Neuronal stem cell (in vitro differentiated cells): Measurements from ENCODE around the gene TMEM86B.
A peak's percentile ranks its signal among the peaks of the same experiment; 100 is the strongest.

ENCODE experiments used
- DNase-seq: peaks from one replicate; pipeline ENCODE4 v3.0.0-alpha.2; 2013; ENCODE audit warnings: low spot score
- H2AFZ ChIP-seq: one replicate; pipeline ENCODE4 v1.6.1; 2013; ENCODE audit warnings: mild to moderate bottlenecking, low read length, inconsistent platforms
- H2AK5ac ChIP-seq: 2 replicates; pipeline ENCODE4 v1.6.1; 2013; ENCODE audit warnings: low read depth, mild to moderate bottlenecking, inconsistent platforms, low read length, moderate library complexity, mixed read lengths
- H2BK120ac ChIP-seq: 2 replicates; pipeline ENCODE4 v1.6.1; 2013; ENCODE audit warnings: low read depth, mild to moderate bottlenecking, inconsistent platforms, low read length, moderate library complexity, mixed read lengths
- H2BK12ac ChIP-seq: one replicate; pipeline ENCODE4 v1.6.1; 2013; ENCODE audit warnings: low read length, inconsistent platforms
- H2BK15ac ChIP-seq: 2 replicates; pipeline ENCODE4 v1.6.1; 2013; ENCODE audit warnings: mild to moderate bottlenecking, low read length, inconsistent platforms, mixed read lengths
- H2BK5ac ChIP-seq: one replicate; pipeline ENCODE4 v1.6.1; 2013; ENCODE audit warnings: inconsistent platforms, mild to moderate bottlenecking, low read length, moderate library complexity
- H3K14ac ChIP-seq: one replicate; pipeline ENCODE4 v1.6.1; 2013; ENCODE audit warnings: low read length, inconsistent platforms
- H3K18ac ChIP-seq: 2 replicates; pipeline ENCODE4 v1.6.1; 2013; ENCODE audit warnings: low read length, inconsistent platforms
- H3K23ac ChIP-seq: 2 replicates; pipeline ENCODE4 v1.6.1; 2013; ENCODE audit warnings: low read depth, mild to moderate bottlenecking, mixed read lengths, low read length, inconsistent platforms; ENCODE audit not compliant: poor library complexity
- H3K27ac ChIP-seq: replicated peaks from 3 replicates; pipeline ENCODE4 v1.5.1; 2013; ENCODE audit warnings: low read length, inconsistent platforms
- H3K27me3 ChIP-seq, 3 experiments: 2 replicates each; pipeline ENCODE4 v1.6.1; 2013; ENCODE audit warnings: low read length in 3 of 3, mild to moderate bottlenecking in 2 of 3, inconsistent platforms in 1 of 3, low read depth in 1 of 3, mixed read lengths in 1 of 3, moderate library complexity in 1 of 3; ENCODE audit not compliant: control insufficient read depth in 3 of 3, insufficient read depth in 3 of 3
- H3K36me3 ChIP-seq, 2 donors: replicated peaks in 1 of 2; 2 replicates each; pipeline ENCODE4 v1.6.1; 2013; ENCODE audit warnings: low read length in 2 of 2; ENCODE audit not compliant: control insufficient read depth in 2 of 2, insufficient read depth in 2 of 2
- H3K4ac ChIP-seq: 2 replicates; pipeline ENCODE4 v1.6.1; 2013; ENCODE audit warnings: inconsistent platforms, mild to moderate bottlenecking, low read length, moderate library complexity
- H3K4me1 ChIP-seq, 2 donors: 1 replicate in 1 of 2; 2 replicates in 1 of 2; pipeline ENCODE4 v1.6.1; 2013; ENCODE audit warnings: low read length in 2 of 2, low read depth in 1 of 2; ENCODE audit not compliant: control insufficient read depth in 2 of 2, insufficient read depth in 1 of 2
- H3K4me2 ChIP-seq: one replicate; pipeline ENCODE4 v1.6.1; 2013; ENCODE audit warnings: mild to moderate bottlenecking, low read length, inconsistent platforms; ENCODE audit not compliant: insufficient read depth, poor library complexity, severe bottlenecking
- H3K4me3 ChIP-seq, 2 donors: 2 replicates each; pipeline ENCODE4 v1.5.1; 2013; ENCODE audit warnings: low read length in 2 of 2, mild to moderate bottlenecking in 2 of 2, inconsistent platforms in 1 of 2, moderate library complexity in 1 of 2
- H3K79me1 ChIP-seq: one replicate; pipeline ENCODE4 v1.6.1; 2013; ENCODE audit warnings: low read depth, mild to moderate bottlenecking, inconsistent platforms, low read length, moderate library complexity
- H3K9ac ChIP-seq: one replicate; pipeline ENCODE4 v1.6.1; 2013; ENCODE audit warnings: mild to moderate bottlenecking, low read depth, low read length, inconsistent platforms; ENCODE audit not compliant: poor library complexity
- H3K9me3 ChIP-seq, 2 donors: replicated peaks in 1 of 2; 2 replicates each; pipeline versions ENCODE3 to v1.6.1; 2013; ENCODE audit warnings: low read length in 2 of 2, mild to moderate bottlenecking in 2 of 2, inconsistent platforms in 1 of 2, low read depth in 1 of 2, mixed read lengths in 1 of 2, moderate library complexity in 1 of 2; ENCODE audit not compliant: control insufficient read depth in 2 of 2, insufficient read depth in 1 of 2
- H4K8ac ChIP-seq: one replicate; pipeline ENCODE4 v1.6.1; 2013; ENCODE audit warnings: low read depth, mild to moderate bottlenecking, inconsistent platforms, low read length, moderate library complexity
- H4K91ac ChIP-seq: one replicate; pipeline ENCODE4 v1.6.1; 2013; ENCODE audit warnings: low read length, low read depth, mild to moderate bottlenecking, inconsistent platforms; ENCODE audit not compliant: poor library complexity
- WGBS, 2 donors: extraction: QIAGEN DNeasy Blood & Tissue Kit; methylation state at CpG; one replicate each; pipeline ENCODE4 v1.1.7; 2013; ENCODE audit warnings: missing lambda C conversion rate in 2 of 2, mixed read lengths in 1 of 2; ENCODE audit not compliant: insufficient read length in 2 of 2, insufficient replicate concordance in 1 of 2; ENCODE audit errors: extremely low coverage in 2 of 2; 5-methylcytosine and 5-hydroxymethylcytosine counted together

Gene TMEM86B

GRCh38 chr19:55230329-55230728 is 1.8 kb upstream of the TMEM86B start:
- Histone ChIP-seq H2BK5ac (no peak overlapping the region), H3K4me2 (no peak overlapping the region), H3K18ac (no peak overlapping the region), H2AFZ (no peak overlapping the region), H3K4ac (no peak overlapping the region), H3K79me1 (peaks cover 5% of the 10 kb centered on the region), H4K8ac (no peak overlapping the region), H3K4me3 (no peak overlapping the region), H2BK15ac (no peak overlapping the region), H3K27ac (no peak overlapping the region), H3K27me3 (no peaks in the 10 kb centered on the region), H3K9ac (no peak overlapping the region), H3K36me3 (peaks cover 39 to 93% of the 10 kb centered on the region in 2 donors), H2AK5ac (no peak overlapping the region), H4K91ac (no peak overlapping the region), H3K14ac (no peak overlapping the region), H3K4me1 (peaks cover 0 to under 1% of the 10 kb centered on the region in 2 donors), H2BK120ac (no peak overlapping the region), H3K9me3 (no peaks in the 10 kb centered on the region), H2BK12ac (no peak overlapping the region), H3K23ac (no peak overlapping the region)
- no CpG with 5 or more reads among the region's 13 CpGs for WGBS, 2 donors
- DNase-seq: no peak

DNA sequence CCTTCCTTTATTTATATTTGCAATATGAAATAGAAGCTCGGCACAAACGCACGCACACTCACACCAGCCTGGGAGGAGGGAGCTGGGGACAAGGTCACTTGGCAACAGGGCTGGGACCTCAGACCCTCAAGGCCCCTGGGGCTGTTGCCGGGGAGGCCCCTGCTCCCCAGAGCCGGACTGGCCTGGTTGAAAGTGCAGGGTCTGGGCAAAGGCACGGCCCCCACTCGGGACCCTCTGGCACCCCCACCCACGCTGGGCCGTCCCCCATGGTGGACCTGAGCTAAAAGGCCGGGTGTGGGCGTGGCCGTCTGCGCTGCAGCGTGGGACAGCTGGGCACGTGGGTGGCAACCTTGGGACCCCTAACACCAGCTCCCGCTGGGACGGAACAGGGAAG is 1.2 kb upstream of the TMEM86B start:
- Histone ChIP-seq H2BK5ac (no peak overlapping the region), H3K14ac (no peak overlapping the region), H3K36me3 (peaks cover 35 to 88% of the 10 kb centered on the region in 2 donors), H2AK5ac (no peak overlapping the region), H2BK15ac (no peak overlapping the region), H3K4me3 (no peak overlapping the region), H3K9me3 (no peaks in the 10 kb centered on the region), H3K27ac (no peak overlapping the region), H3K27me3 (no peaks in the 10 kb centered on the region), H3K23ac (no peak overlapping the region), H2BK12ac (no peak overlapping the region), H3K9ac (no peak overlapping the region), H2AFZ (no peak overlapping the region), H4K8ac (no peak overlapping the region), H3K79me1 (peaks cover 5% of the 10 kb centered on the region), H3K4me2 (no peak overlapping the region), H4K91ac (no peak overlapping the region), H3K4me1 (peaks cover 0 to 2% of the 10 kb centered on the region in 2 donors), H3K4ac (no peak overlapping the region), H2BK120ac (no peak overlapping the region), H3K18ac (no peak overlapping the region)
- WGBS, 2 donors: no CpG with 5 or more reads among the region's 17 CpGs
- DNase-seq: no peak

DNA sequence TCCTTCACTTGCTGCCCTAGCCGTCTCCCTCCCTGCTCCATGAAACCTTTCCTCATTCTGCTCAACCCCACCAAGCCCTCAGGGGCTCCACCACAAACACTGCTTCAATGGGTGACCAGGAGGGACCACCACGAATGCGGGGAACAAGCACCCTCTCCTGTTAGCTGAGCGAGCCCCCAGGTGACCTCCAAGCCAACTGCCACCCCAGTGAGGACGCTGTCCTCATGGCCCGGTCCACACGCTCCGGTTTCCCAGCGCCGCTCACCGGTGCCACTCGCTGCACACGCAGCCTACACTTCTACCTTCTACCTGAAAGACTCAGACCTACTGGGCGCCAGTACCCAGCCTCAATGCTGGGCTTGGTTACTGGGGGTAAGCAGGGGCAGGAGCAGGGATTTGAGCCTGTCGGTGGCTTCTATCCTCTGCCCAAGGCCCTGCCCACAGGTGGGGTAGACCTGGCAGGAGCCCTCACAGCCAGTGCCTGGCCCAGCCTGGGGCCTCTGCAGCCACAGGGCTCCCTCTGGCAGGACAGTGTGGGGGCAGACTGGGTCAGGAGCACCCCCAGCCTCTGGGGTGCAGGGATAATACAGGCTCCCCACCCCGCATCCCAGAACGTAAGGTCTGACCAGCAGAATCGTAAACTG is 704 bp upstream of the TMEM86B start:
- Histone ChIP-seq H3K23ac (peak overlapping the region; percentile 85), H3K4me1 (peaks cover 0 to 2% of the 10 kb centered on the region in 2 donors), H4K8ac (no peak overlapping the region), H3K36me3 (peaks cover 31 to 83% of the 10 kb centered on the region in 2 donors), H2BK120ac (no peak overlapping the region), H3K27me3 (no peaks in the 10 kb centered on the region), H3K4ac (no peak overlapping the region), H3K4me3 (no peak overlapping the region), H3K4me2 (no peak overlapping the region), H3K18ac (peak overlapping the region; percentile 6), H3K9me3 (no peaks in the 10 kb centered on the region), H2BK15ac (no peak overlapping the region), H2AK5ac (no peak overlapping the region), H2BK5ac (no peak overlapping the region), H2AFZ (no peak overlapping the region), H3K9ac (no peak overlapping the region), H3K27ac (no peak overlapping the region), H3K14ac (no peak overlapping the region), H2BK12ac (no peak overlapping the region), H4K91ac (no peak overlapping the region), H3K79me1 (peaks cover 5% of the 10 kb centered on the region)
- no CpG with 5 or more reads among the region's 18 CpGs for WGBS, 2 donors
- no peak for DNase-seq

GRCh38 chr19:55228015-55228391 is 560 bp downstream of the TMEM86B start:
- Histone ChIP-seq H3K4me2 (no peak overlapping the region), H2BK15ac (no peak overlapping the region), H3K79me1 (peaks cover 7% of the 10 kb centered on the region), H2AFZ (no peak overlapping the region), H3K4me3 (no peak overlapping the region), H3K9ac (no peak overlapping the region), H2AK5ac (no peak overlapping the region), H4K91ac (no peak overlapping the region), H2BK120ac (no peak overlapping the region), H3K27me3 (no peaks in the 10 kb centered on the region), H3K9me3 (no peaks in the 10 kb centered on the region), H3K4me1 (peaks cover 0 to 2% of the 10 kb centered on the region in 2 donors), H3K4ac (no peak overlapping the region), H2BK12ac (no peak overlapping the region), H4K8ac (no peak overlapping the region), H3K18ac (no peak overlapping the region), H2BK5ac (peak overlapping the region; percentile 24), H3K14ac (no peak overlapping the region), H3K23ac (peak overlapping the region; percentile 55), H3K27ac (no peak overlapping the region), H3K36me3 (peaks cover 32 to 75% of the 10 kb centered on the region in 2 donors)
- DNase-seq: no peak
- WGBS, 2 donors: no CpG with 5 or more reads among the region's 17 CpGs
